HG02678 (cell line): Measurements from ENCODE around the gene BAG1.
A peak's percentile ranks its signal among the peaks of the same experiment; 100 is the strongest.

ENCODE experiments used
- ATAC-seq: cut with Tn5 transposase; IDR thresholded peaks from one replicate; pipeline ENCODE4 v1.9.1; 2021; ENCODE audit warnings: mild to moderate bottlenecking, moderate library complexity; ENCODE audit not compliant: unreplicated experiment

The BAG1 gene

GRCh38 chr9:33264473-33265177 lies at the start of gene BAG1, which contains the start of gene CHMP5:
Gene BAG1 (minus strand): TSS chr9:33264708.
Gene CHMP5 (plus strand): TSS chr9:33265049. CDS start chr9:33265079, 30 bp downstream.
- ATAC-seq: peak; percentile 86

- ATAC-seq: no peak
These were observed 47.4 kb upstream of the BAG1 start for GRCh38 chr9:33311953-33312352.

GRCh38 chr9:33310748-33311147 lies 46.2 kb upstream of the BAG1 start:
- ATAC-seq: no peak

GRCh38 chr9:33309903-33310302 lies 45.4 kb upstream of the BAG1 start:
- no peak for ATAC-seq

- ATAC-seq: no peak
These were observed 42.6 kb upstream of the BAG1 start for GRCh38 chr9:33307067-33307466.

- ATAC-seq: no peak
These were observed 41.5 kb upstream of the BAG1 start for GRCh38 chr9:33306037-33306436.

GRCh38 chr9:33304362-33304761 lies 39.9 kb upstream of the BAG1 start:
- ATAC-seq: no peak

- ATAC-seq: no peak
These were observed 36.0 kb upstream of the BAG1 start for GRCh38 chr9:33300546-33300945.

GRCh38 chr9:33297432-33297831 lies 32.9 kb upstream of the BAG1 start:
- peak; percentile 93 for ATAC-seq

- peak; percentile 45 for ATAC-seq
These were observed 31.1 kb upstream of the BAG1 start for GRCh38 chr9:33295571-33295970.

- ATAC-seq: no peak
These were observed 30.3 kb upstream of the BAG1 start for GRCh38 chr9:33294670-33295432.

- ATAC-seq: no peak
These were observed 29.3 kb upstream of the BAG1 start for GRCh38 chr9:33293782-33294181.

GRCh38 chr9:33291901-33292300 lies 27.4 kb upstream of the BAG1 start:
- ATAC-seq: no peak

- ATAC-seq: no peak
These were observed 26.5 kb upstream of the BAG1 start for GRCh38 chr9:33291031-33291397.

- ATAC-seq: peak; percentile 89
These were observed 25.9 kb upstream of the BAG1 start, which contains the start of gene NFX1 for GRCh38 chr9:33290247-33291030. Gene NFX1 (plus strand): TSS chr9:33290516. CDS start chr9:33290573, 57 bp downstream.

- no peak for ATAC-seq
These were observed 25.4 kb upstream of the BAG1 start for GRCh38 chr9:33289936-33290246.

- no peak for ATAC-seq
These were observed 25.0 kb upstream of the BAG1 start for GRCh38 chr9:33289496-33289895.

- no peak for ATAC-seq
These were observed 24.4 kb upstream of the BAG1 start for GRCh38 chr9:33288828-33289483.

GRCh38 chr9:33288235-33288634 lies 23.7 kb upstream of the BAG1 start:
- no peak for ATAC-seq

- ATAC-seq: no peak
These were observed 22.6 kb upstream of the BAG1 start for GRCh38 chr9:33287087-33287490.

GRCh38 chr9:33285502-33285901 lies 21.0 kb upstream of the BAG1 start:
- no peak for ATAC-seq
